ENCODE measurements around the gene MICA.

- no peak for TF ChIP-seq SUZ12 (IDR thresholded peaks at IDR 0.05; ENCODE audit: extremely low read depth, insufficient read depth, insufficient read length)
- TF ChIP-seq ZNF274 (IDR thresholded peaks at IDR 0.05; ENCODE audit: low read depth, low read length) = no peak
- TF ChIP-seq YY1 (IDR thresholded peaks at IDR 0.05; ENCODE audit: insufficient read depth, insufficient read length) = no peak
Measured at GRCh38 chr6:31362751-31363150, 40.6 kb upstream of the MICA start.
